MG63 (cell line): Measurements from ENCODE around the gene CLCN1. TPM values are rescaled to one million over a fixed set of nuclear protein-coding genes. Genes with fewer than 3 reads are reported as not detected.

Experiments used
- DNase-seq: peaks from one replicate; pipeline ENCODE4 v3.0.0-alpha.2; 2020
- H3K27me3 ChIP-seq: fragments of 250-450 bp; sonication (Bioruptor Pico); 2 replicates; pipeline ENCODE4 v1.5.1; 2020; ENCODE audit warnings: mild to moderate bottlenecking, moderate library complexity
- H3K36me3 ChIP-seq: fragments of 250-450 bp; sonication (Bioruptor Pico); 2 replicates; pipeline ENCODE4 v1.5.1; 2020; ENCODE audit warnings: mild to moderate bottlenecking, moderate library complexity
- H3K4me3 ChIP-seq: fragments of 250-450 bp; sonication (Bioruptor Pico); 2 replicates; pipeline ENCODE4 v1.5.1; 2020; ENCODE audit warnings: mild to moderate bottlenecking, moderate library complexity
- H3K9me3 ChIP-seq: fragments of 250-450 bp; sonication (Bioruptor Pico); 2 replicates; pipeline ENCODE4 v1.5.1; 2020; ENCODE audit warnings: mild to moderate bottlenecking, moderate library complexity
- total RNA-seq: library from RNA; depleted of rRNA; stranded (reverse); fragments of >200 nt; shearing (Covaris generic); gene quantifications from 2 replicates; pipeline ENCODE4 v1.2.3, GENCODE V29; 2014; ENCODE audit warnings: low replicate concordance

CLCN1 gene
- total RNA-seq, 1 experiment from 2014 or later = not detected

DNA sequence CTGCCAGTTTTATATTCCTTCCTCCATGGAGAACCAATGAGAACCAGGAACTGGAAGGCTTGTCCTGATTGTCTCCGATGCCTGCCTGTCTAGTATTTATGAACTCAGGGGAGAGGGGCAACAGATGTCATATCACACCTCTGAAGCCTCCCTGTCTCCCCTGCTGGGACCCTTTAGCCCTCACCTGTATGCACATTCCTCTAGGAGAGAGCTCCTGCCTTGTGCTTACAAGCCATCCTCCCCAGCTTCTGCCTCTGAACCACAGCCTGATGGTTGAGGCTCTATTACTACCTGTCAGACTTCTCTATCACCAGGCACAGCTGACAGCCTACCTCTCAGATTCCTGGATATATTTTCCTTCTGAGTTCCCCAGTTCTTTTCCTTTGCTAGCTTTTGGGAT lies 52.5 kb downstream of the CLCN1 start:
- Histone ChIP-seq H3K27me3 (peaks cover 5% of the 10 kb centered on the region; the same call in 1 of the 2 replicates), H3K4me3 (no peak overlapping the region)
- no peak for DNase-seq

DNA sequence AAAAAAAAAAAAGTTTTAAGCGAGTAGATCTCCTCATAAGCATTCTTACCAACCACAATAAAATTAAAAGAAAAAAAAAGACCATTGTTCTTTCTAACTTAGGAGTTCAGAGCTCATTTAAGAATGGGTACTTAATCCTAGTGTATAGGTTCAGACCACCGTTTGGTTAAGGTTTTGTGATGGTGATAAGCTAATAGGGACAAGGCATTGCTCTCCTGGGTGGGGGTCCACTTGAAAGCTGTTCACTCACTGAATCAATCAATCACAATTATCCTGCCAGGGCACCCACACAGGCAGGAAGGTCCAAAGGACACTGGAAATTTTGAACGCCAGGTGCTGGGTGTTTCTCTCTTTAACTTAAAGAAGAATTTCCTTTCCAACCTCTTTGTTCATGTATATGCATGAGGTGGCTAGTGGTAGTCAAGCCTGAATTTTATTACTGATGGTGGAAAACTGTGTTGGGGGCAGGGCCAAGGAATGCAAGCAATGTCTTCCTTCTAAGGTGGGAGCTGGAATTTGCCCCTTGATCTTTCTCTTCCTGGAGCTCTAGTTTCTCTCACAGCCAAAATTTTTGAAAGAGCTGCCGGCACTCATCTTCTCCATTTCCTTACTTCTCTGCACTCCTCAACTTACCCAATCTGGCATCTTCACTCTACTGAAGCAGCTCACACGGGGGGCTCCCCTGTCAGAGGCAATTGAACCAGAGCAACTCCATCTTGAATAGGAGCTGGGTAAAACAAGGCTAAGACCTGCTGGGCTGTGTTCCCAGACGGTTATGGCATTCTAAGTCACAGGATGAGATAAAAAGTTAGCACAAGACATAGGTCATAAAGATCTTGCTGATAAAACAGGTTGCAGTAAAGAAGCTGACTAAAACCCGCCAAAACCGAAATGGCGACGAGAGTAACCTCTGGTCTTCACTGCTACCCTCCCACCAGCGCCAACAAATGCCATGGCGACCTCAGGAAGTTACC lies 54.1 kb downstream of the CLCN1 start:
- no peak for DNase-seq
- H3K27me3 ChIP-seq = no peaks in the 10 kb centered on the region
- H3K36me3 ChIP-seq = no peaks in the 10 kb centered on the region
- no peak overlapping the region for H3K4me3 ChIP-seq
- H3K9me3 ChIP-seq = no peaks in the 10 kb centered on the region

More for the DNA sequence above, 52.5 kb downstream of the CLCN1 start:
- Histone ChIP-seq H3K9me3 (no peaks in the 10 kb centered on the region), H3K36me3 (no peaks in the 10 kb centered on the region)

DNA sequence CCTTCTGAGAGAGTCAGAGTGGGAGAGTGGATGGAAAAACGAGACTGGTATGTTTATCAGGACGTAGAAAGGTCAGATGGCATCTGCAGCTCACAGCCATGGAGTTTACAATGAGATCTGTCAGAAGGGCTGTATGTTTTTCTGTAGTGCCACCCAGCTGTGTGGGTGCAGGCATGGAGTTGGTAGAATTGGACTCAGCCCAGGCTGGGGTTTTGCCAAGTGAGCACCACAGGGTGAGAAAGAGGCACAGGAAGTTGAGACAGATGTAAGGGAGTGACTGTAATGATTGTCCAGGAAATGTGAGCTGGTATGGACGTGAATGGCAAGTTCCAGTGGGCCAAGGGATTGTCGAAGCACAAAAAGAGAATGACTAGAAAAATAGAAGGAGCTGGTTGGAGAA lies 56.2 kb downstream of the CLCN1 start:
- Histone ChIP-seq H3K9me3 (no peaks in the 10 kb centered on the region), H3K27me3 (no peaks in the 10 kb centered on the region), H3K36me3 (no peaks in the 10 kb centered on the region), H3K4me3 (no peak overlapping the region)
- peak; percentile 78 for DNase-seq

- Histone ChIP-seq H3K9me3 (no peaks in the 10 kb centered on the region), H3K4me3 (no peak overlapping the region), H3K27me3 (no peaks in the 10 kb centered on the region), H3K36me3 (no peaks in the 10 kb centered on the region)
- no peak for DNase-seq
These were observed 57.4 kb downstream of the CLCN1 start for GRCh38 chr7:143373255-143373794.

DNA sequence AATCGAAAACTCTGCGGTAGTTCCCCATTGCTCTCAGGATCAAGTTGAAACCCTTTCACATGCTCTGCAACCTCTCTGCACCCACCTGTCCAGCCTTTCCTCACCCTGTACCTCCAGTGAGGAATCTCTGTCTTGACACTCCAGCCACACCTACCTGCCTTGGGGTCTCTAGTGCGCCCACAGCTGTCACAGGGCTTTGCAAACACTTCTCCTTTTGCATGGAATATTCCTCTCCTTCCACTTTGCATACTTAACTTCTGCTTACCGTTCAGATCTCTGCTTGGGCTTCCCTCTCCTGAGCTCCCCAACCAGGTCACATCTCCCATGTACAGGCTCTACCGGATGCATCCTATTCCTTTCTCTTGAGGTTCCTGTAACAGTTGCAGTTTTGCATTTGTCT lies 58.6 kb downstream of the CLCN1 start:
- Histone ChIP-seq H3K27me3 (no peaks in the 10 kb centered on the region), H3K36me3 (no peaks in the 10 kb centered on the region), H3K4me3 (no peak overlapping the region), H3K9me3 (no peaks in the 10 kb centered on the region)
- DNase-seq = no peak

DNA sequence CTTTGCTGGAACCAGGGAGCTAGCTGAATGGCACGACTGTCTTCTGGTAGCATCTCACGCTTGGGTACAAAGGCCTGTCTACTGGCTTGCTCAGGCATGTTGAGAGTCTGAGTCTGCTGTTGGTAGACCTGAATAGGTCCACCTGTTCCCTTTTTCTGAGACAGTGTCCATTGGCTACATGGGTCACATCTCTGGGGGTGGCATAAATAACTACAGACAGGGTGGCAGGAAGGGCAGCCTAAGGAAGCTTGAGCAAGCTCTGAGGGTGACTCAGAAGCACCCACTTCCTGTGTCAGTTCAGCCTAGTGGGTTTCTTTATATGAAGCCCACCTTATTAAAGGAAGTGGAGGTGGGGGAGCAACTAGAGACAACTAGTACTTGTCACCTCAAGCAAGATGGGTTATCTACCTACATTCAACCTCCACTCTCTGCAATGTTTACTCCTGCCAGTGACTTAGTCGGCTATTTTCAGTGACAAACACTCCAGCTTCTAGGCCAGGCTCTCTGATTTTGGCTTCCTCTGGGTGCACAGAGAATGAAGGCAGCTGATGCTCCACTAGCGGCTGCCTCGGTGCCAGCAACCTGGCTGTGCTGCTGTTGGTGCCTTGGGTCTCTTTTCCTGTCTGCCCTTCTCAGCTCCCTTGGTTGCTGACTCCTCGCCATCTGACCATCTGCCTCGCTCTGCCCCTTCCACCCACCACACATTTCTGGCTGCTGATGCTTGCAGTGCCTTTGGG lies 59.6 kb downstream of the CLCN1 start:
- H3K9me3 ChIP-seq = no peaks in the 10 kb centered on the region
- no peaks in the 10 kb centered on the region for H3K27me3 ChIP-seq
- no peaks in the 10 kb centered on the region for H3K36me3 ChIP-seq
- no peak for DNase-seq
- no peak overlapping the region for H3K4me3 ChIP-seq

- no peak overlapping the region for H3K4me3 ChIP-seq
- no peak for DNase-seq
- no peaks in the 10 kb centered on the region for H3K9me3 ChIP-seq
- H3K36me3 ChIP-seq = no peaks in the 10 kb centered on the region
- no peaks in the 10 kb centered on the region for H3K27me3 ChIP-seq
These were observed 60.5 kb downstream of the CLCN1 start for GRCh38 chr7:143376396-143376795.

DNA sequence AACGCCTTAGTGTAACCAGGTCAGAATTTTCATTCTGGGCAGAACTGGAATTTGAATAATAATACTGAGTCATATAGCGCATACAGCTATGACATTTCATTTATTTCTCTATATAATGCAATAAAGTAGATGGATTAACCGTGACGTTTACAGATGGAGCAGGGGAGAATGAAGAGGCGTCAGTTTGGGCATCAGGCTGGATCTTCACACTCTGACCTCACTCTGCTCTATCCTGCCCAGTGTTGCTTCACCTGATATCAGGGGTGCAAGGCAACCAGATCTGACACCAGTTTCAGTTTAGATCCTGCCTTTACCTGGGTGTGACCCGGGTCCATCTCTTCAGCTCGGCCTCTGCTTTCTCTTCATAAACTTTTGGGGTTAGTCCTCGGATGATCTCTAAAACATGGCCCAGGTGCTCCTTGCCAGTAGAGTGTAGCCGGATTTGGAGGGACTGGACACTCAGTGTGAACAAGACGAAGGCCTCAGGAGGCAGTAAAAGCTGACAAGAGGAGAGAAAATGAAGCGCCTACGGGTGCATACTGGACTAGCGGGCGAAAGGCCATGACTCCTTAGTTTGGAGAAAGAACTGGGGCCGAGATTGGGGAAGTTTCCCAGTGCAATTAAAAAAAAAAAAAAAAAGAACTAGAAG lies 63.8 kb downstream of the CLCN1 start:
- H3K9me3 ChIP-seq = no peaks in the 10 kb centered on the region
- H3K36me3 ChIP-seq = peaks cover 24% of the 10 kb centered on the region
- no peak for DNase-seq
- peak overlapping the region; percentile 81 for H3K4me3 ChIP-seq
- H3K27me3 ChIP-seq = no peaks in the 10 kb centered on the region

- peak overlapping the region; percentile 81 for H3K4me3 ChIP-seq
- H3K9me3 ChIP-seq = no peaks in the 10 kb centered on the region
- H3K36me3 ChIP-seq = peaks cover 24% of the 10 kb centered on the region
- no peaks in the 10 kb centered on the region for H3K27me3 ChIP-seq
- DNase-seq = peak; percentile 72
These were observed 64.3 kb downstream of the CLCN1 start for GRCh38 chr7:143380260-143380645.

DNA sequence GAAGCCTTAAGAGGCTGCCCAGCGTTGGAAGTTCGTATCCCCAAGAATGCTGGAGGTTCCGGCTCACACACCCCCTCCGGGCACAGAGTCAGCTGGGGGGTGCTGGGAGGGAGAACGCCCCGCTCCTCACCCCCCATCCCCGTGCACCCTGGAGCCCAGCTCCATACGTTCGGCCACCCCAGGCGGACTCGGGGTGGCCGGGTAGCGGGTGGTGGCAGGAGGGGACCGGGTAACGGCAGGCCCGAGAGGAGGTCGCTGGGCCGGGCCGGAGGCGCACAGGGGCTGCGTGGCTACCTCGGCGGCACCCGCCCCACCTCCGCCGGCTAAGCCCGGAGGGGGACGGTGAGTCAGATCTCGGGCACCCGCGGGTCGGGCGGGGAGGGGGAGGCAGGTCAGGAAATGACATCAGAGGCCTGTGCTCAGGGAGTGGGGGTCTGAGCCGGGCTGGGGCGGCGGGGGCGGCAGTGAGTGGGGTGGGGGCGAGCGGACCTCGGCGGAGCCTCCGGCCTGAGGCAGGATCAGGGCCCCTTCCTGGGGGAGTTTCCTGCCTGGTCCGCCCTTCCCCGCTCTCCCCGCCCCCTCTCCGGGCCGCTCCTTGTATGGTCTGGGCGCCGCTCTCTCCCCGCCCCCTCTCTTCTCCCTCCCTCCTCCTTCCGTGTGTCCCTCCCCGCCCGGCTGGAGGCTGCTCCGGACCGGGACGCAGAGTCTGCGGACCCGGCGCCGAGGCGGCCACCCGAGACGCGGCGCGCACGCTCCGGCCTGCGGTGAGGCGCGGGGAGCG lies 64.9 kb downstream of the CLCN1 start, which contains the start of gene ZYX:
Gene ZYX, plus strand, starts transcription at position 700 of the 781 bp plus-strand sequence. CDS start 227 bp downstream, outside the sequence.
- Histone ChIP-seq H3K9me3 (no peaks in the 10 kb centered on the region), H3K27me3 (no peaks in the 10 kb centered on the region), H3K36me3 (peaks cover 26% of the 10 kb centered on the region), H3K4me3 (peak within 1 kb of the TSS; percentile 81)
- peak; percentile 93 for DNase-seq

DNA sequence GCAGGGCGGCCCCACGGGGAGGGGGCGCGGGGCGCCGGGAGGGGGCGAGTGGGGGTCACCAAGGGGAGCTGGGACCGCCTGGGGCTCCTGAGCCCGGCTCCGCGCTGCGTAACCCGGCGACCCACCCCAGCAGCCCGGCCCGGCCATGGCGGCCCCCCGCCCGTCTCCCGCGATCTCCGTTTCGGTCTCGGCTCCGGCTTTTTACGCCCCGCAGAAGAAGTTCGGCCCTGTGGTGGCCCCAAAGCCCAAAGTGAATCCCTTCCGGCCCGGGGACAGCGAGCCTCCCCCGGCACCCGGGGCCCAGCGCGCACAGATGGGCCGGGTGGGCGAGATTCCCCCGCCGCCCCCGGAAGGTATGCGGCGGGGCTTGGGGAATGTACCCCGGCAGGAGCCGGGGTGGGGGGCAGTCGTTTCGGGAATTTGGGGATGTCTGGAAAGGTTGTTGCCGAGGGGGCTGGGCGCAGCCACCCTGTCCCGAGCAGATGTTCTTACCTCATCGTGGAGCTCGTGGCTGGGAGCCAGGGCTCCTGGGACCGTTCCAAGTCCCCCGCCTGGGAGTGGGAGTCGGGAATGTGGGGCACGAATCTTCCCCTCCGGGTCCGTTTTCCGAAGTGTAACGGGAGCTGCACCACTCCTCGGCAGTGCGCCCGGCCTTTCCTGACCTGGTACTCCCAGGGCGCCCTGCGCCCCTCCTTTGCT lies 65.7 kb downstream of the CLCN1 start:
- H3K27me3 ChIP-seq = no peaks in the 10 kb centered on the region
- peaks cover 29% of the 10 kb centered on the region for H3K36me3 ChIP-seq
- peak; percentile 70 for DNase-seq

GRCh38 chr7:143382126-143382790 lies 66.3 kb downstream of the CLCN1 start:
- no peaks in the 10 kb centered on the region for H3K27me3 ChIP-seq
- H3K4me3 ChIP-seq = peak overlapping the region; percentile 81
- DNase-seq = no peak
- H3K36me3 ChIP-seq = peaks cover 32% of the 10 kb centered on the region
- H3K9me3 ChIP-seq = no peaks in the 10 kb centered on the region

More for the DNA sequence above, 65.7 kb downstream of the CLCN1 start:
- Histone ChIP-seq H3K4me3 (peak overlapping the region; percentile 81), H3K9me3 (no peaks in the 10 kb centered on the region)

GRCh38 chr7:143382791-143383641 lies 67.1 kb downstream of the CLCN1 start:
- H3K27me3 ChIP-seq = no peaks in the 10 kb centered on the region
- H3K36me3 ChIP-seq = peaks cover 34% of the 10 kb centered on the region
- peak overlapping the region; percentile 81 for H3K4me3 ChIP-seq
- H3K9me3 ChIP-seq = no peaks in the 10 kb centered on the region
- no peak for DNase-seq

DNA sequence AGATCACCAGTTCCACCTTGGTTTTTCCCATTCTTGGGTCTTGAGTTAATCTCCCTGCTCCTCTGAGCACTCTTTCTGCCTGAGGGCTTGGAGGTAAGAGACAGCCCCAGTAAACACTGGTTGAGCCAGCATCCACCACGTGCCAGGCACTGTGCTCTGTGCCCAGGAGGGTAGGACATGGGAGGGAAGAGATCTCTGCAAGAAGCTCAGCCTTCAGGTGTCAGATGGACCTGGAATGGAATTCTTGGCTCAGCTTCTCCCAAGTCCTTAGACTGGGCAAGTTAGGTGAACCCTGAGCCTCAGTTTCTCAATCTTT lies 67.7 kb downstream of the CLCN1 start:
- H3K4me3 ChIP-seq = no peak overlapping the region
- no peak for DNase-seq
- peaks cover 34% of the 10 kb centered on the region for H3K36me3 ChIP-seq
- H3K27me3 ChIP-seq = no peaks in the 10 kb centered on the region
- H3K9me3 ChIP-seq = no peaks in the 10 kb centered on the region
